Measurements from ENCODE around the gene TRERF1.

DNA sequence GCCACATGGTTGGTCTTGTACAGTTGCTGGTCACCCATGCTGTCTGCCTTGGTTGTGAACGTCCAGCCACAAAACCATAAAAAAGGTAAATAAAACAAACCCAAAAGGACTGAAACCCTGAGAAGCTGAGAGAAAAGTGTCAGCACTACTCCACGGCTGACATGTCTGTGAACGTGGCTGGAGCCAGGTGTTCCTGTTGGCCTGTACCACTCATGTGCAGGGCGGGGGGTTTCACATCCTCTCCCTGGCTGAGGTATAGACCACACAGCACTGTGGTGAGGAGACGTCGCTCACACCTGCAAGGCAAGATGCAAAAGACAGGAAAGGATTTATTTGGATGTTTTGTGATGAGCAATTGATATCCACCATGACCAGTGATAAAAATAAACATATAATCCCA lies 182.2 kb downstream of the TRERF1 start:
- TF ChIP-seq, protein P1, sequence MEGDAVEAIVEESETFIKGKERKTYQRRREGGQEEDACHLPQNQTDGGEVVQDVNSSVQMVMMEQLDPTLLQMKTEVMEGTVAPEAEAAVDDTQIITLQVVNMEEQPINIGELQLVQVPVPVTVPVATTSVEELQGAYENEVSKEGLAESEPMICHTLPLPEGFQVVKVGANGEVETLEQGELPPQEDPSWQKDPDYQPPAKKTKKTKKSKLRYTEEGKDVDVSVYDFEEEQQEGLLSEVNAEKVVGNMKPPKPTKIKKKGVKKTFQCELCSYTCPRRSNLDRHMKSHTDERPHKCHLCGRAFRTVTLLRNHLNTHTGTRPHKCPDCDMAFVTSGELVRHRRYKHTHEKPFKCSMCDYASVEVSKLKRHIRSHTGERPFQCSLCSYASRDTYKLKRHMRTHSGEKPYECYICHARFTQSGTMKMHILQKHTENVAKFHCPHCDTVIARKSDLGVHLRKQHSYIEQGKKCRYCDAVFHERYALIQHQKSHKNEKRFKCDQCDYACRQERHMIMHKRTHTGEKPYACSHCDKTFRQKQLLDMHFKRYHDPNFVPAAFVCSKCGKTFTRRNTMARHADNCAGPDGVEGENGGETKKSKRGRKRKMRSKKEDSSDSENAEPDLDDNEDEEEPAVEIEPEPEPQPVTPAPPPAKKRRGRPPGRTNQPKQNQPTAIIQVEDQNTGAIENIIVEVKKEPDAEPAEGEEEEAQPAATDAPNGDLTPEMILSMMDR (IDR thresholded peaks at IDR 0.05) = no peak
- TF ChIP-seq POLR2A (IDR thresholded peaks at IDR 0.05) = no peak
